Measurements from ENCODE around the gene SUGP2.

DNA sequence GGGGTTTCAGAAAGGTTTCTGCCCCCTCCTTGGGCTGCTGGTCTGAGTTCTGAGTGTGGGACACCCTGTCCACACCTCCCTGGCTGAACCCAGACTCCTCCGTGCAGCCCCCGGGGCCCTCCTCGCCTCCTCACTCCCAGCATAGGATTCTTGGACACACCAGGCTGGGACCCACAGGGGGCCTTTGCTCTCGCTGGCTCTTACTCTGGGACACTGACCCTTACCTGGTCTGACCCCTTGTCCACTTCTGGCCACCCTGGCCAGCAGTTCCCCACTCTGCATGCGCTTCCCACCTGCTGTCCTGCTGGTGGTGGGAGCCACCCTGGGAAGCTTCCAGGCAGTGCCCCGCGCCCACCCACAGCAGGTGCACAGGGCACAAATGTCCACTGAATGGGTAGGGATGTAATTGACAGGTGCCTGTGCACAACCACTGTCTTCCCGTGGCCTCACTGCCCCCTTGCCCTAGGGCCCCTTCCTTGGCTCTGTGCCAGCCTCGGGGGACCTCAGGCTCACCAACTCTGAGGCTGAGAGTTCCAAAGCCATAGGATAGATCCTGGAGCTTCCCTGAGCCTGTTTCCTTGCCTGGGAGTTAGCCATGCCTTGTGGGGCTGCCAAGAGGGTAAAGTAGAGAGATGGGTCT, 23.4 kb upstream of the SUGP2 start:
- TF ChIP-seq POLR2A (IDR thresholded peaks at IDR 0.05; ENCODE audit: low read depth, low read length) = no peak
- no peak for TF ChIP-seq POLR2AphosphoS5 (IDR thresholded peaks at IDR 0.05; ENCODE audit: low read depth, low read length)

Measured in GM12892 (cell line).